ENCODE measurements around the gene NAA38.
"Not testable (repeated sequence)": the region's sequence is repeated elsewhere in the genome, so short reads cannot be mapped to it uniquely, and the experiment has no call there.

Gene NAA38

DNA sequence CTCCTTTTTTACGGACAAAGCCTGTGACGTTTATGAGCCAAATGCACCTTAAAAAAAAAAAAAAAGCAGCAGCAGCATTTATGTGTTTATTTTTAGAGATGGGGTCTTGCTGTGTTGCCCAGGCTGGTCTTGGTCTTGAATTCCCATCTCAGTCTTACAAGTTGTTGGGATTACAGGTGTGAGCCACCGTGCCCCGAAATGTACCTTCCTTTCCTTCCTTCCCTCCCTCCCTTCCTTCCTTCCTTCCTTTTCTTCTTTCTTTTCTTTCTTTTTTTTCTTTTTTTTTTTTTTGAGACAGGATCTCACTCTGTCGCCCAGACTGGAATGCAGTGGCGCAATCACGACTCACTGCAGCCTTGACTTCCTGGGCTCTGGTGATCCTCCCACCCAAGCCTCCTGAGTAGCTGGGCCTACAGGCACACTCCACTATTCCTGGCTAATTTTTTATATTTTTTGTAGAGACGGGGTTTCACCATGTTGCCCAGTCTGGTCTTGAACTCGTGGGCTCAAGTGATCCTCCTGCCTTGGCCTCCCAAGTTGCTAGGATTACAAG, 47.5 kb downstream of the NAA38 start:
- DNase-seq; in situ Hi-C loops (cut with MboI; ENCODE audit: low pct_unique_long_range_greater_than_20kb, low sequenced_read_pairs): not testable (repeated sequence)

DNA sequence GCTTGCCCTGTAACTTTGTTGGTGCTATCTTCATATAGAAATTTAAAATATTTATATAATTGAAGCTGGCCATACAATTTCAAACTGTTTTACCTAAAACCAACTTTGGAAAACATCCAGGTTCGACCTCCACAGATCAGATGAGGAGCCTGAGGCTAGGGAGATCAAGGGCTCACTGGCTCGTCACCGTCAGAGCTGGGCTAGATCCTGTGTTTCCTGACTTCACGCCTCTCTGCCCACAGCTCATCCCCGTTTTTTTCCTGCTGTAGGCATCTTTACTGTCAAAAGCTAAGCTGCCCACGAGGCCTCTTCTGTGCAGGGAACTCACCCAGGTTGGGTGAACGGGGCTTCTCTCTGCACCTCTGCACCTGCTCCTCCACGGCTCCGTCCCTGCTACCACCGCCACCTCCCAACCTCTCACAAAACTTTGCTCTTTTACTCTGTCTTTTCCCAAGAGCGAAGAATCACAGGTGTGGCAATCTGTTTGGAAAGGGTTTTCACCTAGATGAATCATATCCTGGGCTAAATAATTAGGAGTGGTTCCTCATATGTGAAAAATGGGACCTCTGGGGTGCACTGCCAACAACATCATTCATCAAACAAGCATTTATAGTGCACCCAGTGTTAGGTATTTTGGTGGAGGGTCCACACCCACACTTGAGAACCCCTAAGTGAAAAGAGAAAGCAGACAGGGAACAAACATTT, 48.1 kb downstream of the NAA38 start:
- in situ Hi-C loops (cut with MboI; ENCODE audit: low pct_unique_long_range_greater_than_20kb, low sequenced_read_pairs), result no loop called here
- no peak for DNase-seq

DNA sequence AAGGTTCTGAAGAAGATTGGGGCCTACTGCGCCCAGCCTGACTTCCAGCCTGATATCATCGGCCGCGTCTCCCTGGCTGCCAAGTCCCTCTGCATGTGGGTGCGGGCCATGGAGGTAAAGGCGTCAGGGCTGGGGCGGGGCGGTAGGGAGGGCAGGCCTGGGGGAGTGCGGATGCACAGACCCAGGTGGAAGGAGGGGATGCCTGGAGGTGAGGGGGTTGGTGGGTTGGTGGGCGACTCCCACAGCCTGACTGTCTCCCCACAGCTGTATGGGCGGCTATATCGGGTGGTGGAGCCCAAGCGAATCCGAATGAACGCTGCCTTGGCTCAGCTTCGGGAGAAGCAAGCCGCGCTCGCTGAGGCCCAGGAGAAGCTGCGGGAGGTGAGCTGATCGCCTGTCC, 50.2 kb downstream of the NAA38 start:
- in situ Hi-C loops (cut with MboI; ENCODE audit: low pct_unique_long_range_greater_than_20kb, low sequenced_read_pairs), result no loop called here
- DNase-seq, result no peak

Measured in KBM-7 (cell line).